Upper lobe of right lung (tissue), 1 donor: ENCODE data around the gene YY1. TPM values are rescaled to one million over a fixed set of nuclear protein-coding genes. Genes with fewer than 3 reads are reported as not detected.
A peak's percentile ranks its signal among the peaks of the same experiment; 100 is the strongest.
"Not testable (repeated sequence)": the region's sequence is repeated elsewhere in the genome, so short reads cannot be mapped to it uniquely, and the experiment has no call there.

Experiments
- ATAC-seq: fragments of 200-7000 bp; cut with Tn5 transposase; one replicate; pipeline ENCODE4 v1.9.1; 2020; ENCODE audit warnings: mild to moderate bottlenecking, moderate library complexity
- DNase-seq: peaks from one replicate; pipeline ENCODE4 v3.0.0-alpha.2; 2020
- H3K27ac ChIP-seq: fragments of 200-600 bp; one replicate; pipeline ENCODE4 v1.8.0; 2022
- H3K27me3 ChIP-seq: fragments of 200-600 bp; one replicate; pipeline ENCODE4 v1.8.0; 2022; ENCODE audit warnings: mild to moderate bottlenecking
- H3K36me3 ChIP-seq: fragments of 200-600 bp; one replicate; pipeline ENCODE4 v1.8.0; 2022
- H3K4me1 ChIP-seq: fragments of 200-600 bp; one replicate; pipeline ENCODE4 v1.8.0; 2022
- H3K4me3 ChIP-seq: fragments of 200-600 bp; one replicate; pipeline ENCODE4 v1.8.0; 2022; ENCODE audit warnings: mild to moderate bottlenecking
- H3K9me3 ChIP-seq: fragments of 200-600 bp; one replicate; pipeline ENCODE4 v1.8.0; 2022
- intact Hi-C: fragments of 100-400 bp; cut with DNase I; formaldehyde crosslinking; loops from one replicate; pipeline ENCODE4 v1.11.0; 2022
- total RNA-seq: library from RNA; stranded (reverse); fragmentation: NEBNext Ultra II Directional; extraction: Animal tissue kit (Norgen Biotek cat#: 25700); gene quantifications from one replicate; pipeline ENCODE4 v1.2.1, GENCODE V29; 2021
- TF ChIP-seq, protein P1 (sequence below): fragments of 200-600 bp; IDR thresholded peaks from one replicate; pipeline ENCODE4 v1.8.0; 2022; ENCODE audit warnings: antibody characterized with exemption
- donor health status: DM: no; HTN: yes; CAD: no; lungs with severe emphysema.

YY1 gene
- total RNA-seq, 1 donor from 2014 or later = 69.4 TPM

GRCh38 chr14:100203146-100203545, 35.8 kb upstream of the YY1 start:
- H3K4me1 ChIP-seq = no peaks in the 10 kb centered on the region
- no peak for ATAC-seq
- no peaks in the 10 kb centered on the region for H3K9me3 ChIP-seq
- no peak for DNase-seq
- TF ChIP-seq, protein P1, sequence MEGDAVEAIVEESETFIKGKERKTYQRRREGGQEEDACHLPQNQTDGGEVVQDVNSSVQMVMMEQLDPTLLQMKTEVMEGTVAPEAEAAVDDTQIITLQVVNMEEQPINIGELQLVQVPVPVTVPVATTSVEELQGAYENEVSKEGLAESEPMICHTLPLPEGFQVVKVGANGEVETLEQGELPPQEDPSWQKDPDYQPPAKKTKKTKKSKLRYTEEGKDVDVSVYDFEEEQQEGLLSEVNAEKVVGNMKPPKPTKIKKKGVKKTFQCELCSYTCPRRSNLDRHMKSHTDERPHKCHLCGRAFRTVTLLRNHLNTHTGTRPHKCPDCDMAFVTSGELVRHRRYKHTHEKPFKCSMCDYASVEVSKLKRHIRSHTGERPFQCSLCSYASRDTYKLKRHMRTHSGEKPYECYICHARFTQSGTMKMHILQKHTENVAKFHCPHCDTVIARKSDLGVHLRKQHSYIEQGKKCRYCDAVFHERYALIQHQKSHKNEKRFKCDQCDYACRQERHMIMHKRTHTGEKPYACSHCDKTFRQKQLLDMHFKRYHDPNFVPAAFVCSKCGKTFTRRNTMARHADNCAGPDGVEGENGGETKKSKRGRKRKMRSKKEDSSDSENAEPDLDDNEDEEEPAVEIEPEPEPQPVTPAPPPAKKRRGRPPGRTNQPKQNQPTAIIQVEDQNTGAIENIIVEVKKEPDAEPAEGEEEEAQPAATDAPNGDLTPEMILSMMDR = no peak
- intact Hi-C loops = no loop called here
- H3K36me3 ChIP-seq = no peaks in the 10 kb centered on the region
- no peak overlapping the region for H3K27ac ChIP-seq
- H3K4me3 ChIP-seq = no peak overlapping the region
- H3K27me3 ChIP-seq = no peaks in the 10 kb centered on the region

- TF ChIP-seq, protein P1 = no peak
- no peaks in the 10 kb centered on the region for H3K27me3 ChIP-seq
- H3K9me3 ChIP-seq = no peaks in the 10 kb centered on the region
- peak overlapping the region; percentile 6 for H3K27ac ChIP-seq
- DNase-seq = no peak
- intact Hi-C loops = no loop called here
- H3K4me3 ChIP-seq = no peak overlapping the region
- H3K4me1 ChIP-seq = no peaks in the 10 kb centered on the region
- ATAC-seq = peak; percentile 81
- H3K36me3 ChIP-seq = no peaks in the 10 kb centered on the region
These were observed 34.7 kb upstream of the YY1 start for GRCh38 chr14:100203962-100204834.

DNA sequence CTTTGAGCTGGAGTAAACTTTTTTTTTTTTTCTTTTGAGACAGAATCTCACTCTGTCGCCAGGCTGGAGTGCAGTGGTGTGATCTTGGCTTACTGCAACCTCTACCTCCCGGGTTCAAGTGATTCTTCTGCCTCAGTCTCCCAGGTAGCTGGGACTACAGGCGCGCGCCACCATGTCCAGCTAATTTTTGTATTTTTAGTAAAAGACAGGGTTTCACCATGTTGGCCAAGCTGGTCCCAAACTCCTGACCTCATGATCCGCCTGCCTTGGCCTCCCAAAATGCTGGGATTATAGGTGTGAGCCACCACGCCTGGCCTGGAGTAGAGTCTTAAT, 34.1 kb upstream of the YY1 start:
- DNase-seq, ATAC-seq, H3K27me3 ChIP-seq, H3K4me3 ChIP-seq, intact Hi-C loops, H3K4me1 ChIP-seq, H3K9me3 ChIP-seq, H3K36me3 ChIP-seq: not testable (repeated sequence)
- peak overlapping the region; percentile 6 for H3K27ac ChIP-seq

DNA sequence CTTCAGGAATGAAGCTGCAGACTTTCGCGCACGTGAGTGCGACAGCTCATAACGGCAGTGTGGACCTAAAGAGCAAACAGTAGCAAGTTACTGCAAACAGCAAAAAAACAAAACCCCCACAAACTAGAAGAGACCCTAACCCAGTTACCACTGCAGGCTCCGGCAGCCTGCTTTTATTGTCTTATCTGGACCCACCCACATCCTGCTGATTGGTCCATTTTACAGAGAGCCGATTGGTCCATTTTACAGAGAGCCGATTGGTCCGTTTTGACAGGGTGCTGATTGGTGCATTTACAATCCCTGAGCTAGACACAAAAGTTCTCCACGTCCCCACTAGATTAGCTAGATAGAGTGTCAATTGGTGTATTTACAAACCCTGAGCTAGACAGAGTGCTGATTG, 31.4 kb upstream of the YY1 start:
- DNase-seq, H3K27ac ChIP-seq, H3K4me1 ChIP-seq, H3K9me3 ChIP-seq, H3K36me3 ChIP-seq, H3K4me3 ChIP-seq, H3K27me3 ChIP-seq, ATAC-seq, intact Hi-C loops: not testable (repeated sequence)

DNA sequence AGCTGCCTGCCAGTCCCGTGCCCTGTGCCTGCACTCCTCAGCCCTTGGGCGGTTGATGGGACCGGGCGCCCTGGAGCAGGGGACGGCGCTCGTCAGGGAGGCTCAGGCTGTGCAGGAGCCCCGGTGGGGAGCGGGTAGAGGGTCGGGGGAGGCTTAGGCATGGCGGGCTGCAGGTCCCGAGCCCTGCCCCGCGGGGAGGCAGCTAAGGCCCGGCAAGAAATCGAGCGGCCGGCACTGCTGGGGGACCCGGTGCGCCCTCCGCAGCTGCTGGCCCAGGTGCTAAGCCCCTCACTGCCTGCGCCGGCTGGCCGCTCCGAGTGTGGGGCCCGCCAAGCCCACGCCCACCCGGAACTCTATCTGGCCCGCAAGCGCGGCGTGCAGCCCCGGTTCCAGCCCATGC, 30.8 kb upstream of the YY1 start:
- DNase-seq, ATAC-seq, H3K4me1 ChIP-seq, H3K36me3 ChIP-seq, H3K4me3 ChIP-seq, H3K27ac ChIP-seq, intact Hi-C loops, H3K9me3 ChIP-seq, H3K27me3 ChIP-seq: not testable (repeated sequence)

DNA sequence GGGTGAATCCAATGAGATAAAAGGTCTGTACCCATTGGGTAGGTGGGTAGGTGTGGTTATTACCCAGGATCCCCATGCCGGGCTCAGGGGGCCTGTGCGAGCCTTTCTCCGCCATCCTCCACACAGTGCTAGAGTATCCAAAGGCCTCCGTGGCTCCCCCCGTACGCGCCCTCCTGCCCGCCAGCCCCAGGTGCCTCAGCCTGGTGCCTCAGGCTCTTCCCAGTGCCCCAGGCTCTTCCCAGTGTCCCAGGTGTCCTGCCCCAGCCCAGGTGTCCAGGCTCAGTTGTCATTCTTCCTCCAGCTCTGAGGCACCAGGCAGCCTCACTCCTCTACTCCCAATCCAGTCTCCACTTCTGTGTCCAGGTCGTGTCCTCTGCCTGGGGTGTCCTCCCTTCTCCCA, 27.6 kb upstream of the YY1 start:
- no peaks in the 10 kb centered on the region for H3K36me3 ChIP-seq

GRCh38 chr14:100211893-100212292, 27.1 kb upstream of the YY1 start:
- intact Hi-C loops = no loop called here

More for the DNA sequence above, 27.6 kb upstream of the YY1 start:
- Histone ChIP-seq H3K4me1 (peaks cover 8% of the 10 kb centered on the region), H3K27me3 (no peaks in the 10 kb centered on the region), H3K9me3 (no peaks in the 10 kb centered on the region), H3K4me3 (no peak overlapping the region), H3K27ac (no peak overlapping the region)
- ATAC-seq (no peak), DNase-seq (no peak)
- TF ChIP-seq, protein P1 = no peak
- intact Hi-C loops = no loop called here

More at GRCh38 chr14:100211893-100212292, 27.1 kb upstream of the YY1 start:
- TF ChIP-seq, protein P1 = no peak
- Histone ChIP-seq H3K4me1 (peaks cover 8% of the 10 kb centered on the region), H3K27me3 (no peaks in the 10 kb centered on the region), H3K4me3 (no peak overlapping the region), H3K27ac (no peak overlapping the region), H3K9me3 (no peaks in the 10 kb centered on the region), H3K36me3 (no peaks in the 10 kb centered on the region)
- ATAC-seq (no peak), DNase-seq (no peak)
